Measurements from ENCODE around the gene CHPT1. TPM values are rescaled to one million over a fixed set of nuclear protein-coding genes. Genes with fewer than 3 reads are reported as not detected.
A peak's percentile ranks its signal among the peaks of the same experiment; 100 is the strongest.

CHPT1 gene
- total RNA-seq, 1 donor from 2014 or later, result 65.3 TPM

GRCh38 chr12:101764051-101764792 is 66.8 kb downstream of the CHPT1 start:
- Histone ChIP-seq H3K9me3 (no peaks in the 10 kb centered on the region), H3K27me3 (ENCODE audit: low read depth) (no peaks in the 10 kb centered on the region), H3K4me1 (peaks cover 9% of the 10 kb centered on the region), H3K36me3 (peaks cover 65% of the 10 kb centered on the region), H3K4me3 (no peak overlapping the region), H3K27ac (no peak overlapping the region)
- ATAC-seq (no peak), DNase-seq (no peak)
- intact Hi-C loops (cut with DNase I), result no loop called here
- no peak for TF ChIP-seq CTCF (IDR thresholded peaks at IDR 0.05)

DNA sequence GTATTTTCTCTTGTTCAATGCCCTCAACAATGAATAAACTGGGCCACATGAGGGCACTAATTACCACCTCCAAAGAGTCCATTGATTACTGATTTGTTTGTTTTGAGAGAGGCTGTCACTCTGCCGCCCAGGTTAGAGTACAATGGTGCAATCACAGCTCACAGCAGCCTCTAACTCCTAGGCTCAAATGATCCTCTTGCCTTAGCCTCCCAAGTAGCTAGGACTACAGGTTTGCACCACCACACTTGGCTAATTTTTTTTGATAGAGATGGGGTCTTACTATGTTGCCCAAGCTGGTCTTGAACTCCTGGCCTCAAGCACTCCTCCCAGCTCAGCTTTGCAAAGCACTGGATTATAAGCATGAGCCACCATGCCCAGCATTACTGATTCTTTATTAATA is 70.1 kb downstream of the CHPT1 start:
- TF ChIP-seq CTCF (IDR thresholded peaks at IDR 0.05), result no peak
- Histone ChIP-seq H3K27me3 (ENCODE audit: low read depth) (no peaks in the 10 kb centered on the region), H3K4me1 (no peaks in the 10 kb centered on the region), H3K27ac (no peak overlapping the region), H3K36me3 (peaks cover 70% of the 10 kb centered on the region), H3K9me3 (no peaks in the 10 kb centered on the region), H3K4me3 (no peak overlapping the region)
- no peak for DNase-seq
- intact Hi-C loops (cut with DNase I), result no loop called here
- no peak for ATAC-seq

DNA sequence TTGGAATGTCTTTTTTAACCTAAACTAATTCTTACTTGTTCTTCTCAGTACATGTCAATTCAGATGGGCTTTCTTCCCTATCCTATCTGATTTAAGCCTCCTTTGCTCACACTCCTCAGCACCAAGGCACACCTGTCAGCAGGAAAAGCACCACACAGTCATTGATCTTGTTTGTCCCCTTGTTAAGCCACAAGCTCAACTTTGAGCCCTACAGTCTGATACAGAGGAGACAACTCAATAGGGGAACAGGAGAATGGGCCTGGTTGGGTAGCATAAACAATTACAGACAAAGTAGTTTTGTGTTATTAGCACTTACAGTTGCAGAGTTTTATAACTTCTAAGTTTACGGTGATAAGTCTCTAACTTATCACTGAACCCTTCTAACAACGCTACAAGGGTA is 71.3 kb downstream of the CHPT1 start:
- no peak for ATAC-seq
- Histone ChIP-seq H3K4me1 (no peaks in the 10 kb centered on the region), H3K4me3 (no peak overlapping the region)

GRCh38 chr12:101769865-101770264 is 72.4 kb downstream of the CHPT1 start:
- Histone ChIP-seq H3K27ac (no peak overlapping the region), H3K4me3 (no peak overlapping the region), H3K4me1 (no peaks in the 10 kb centered on the region), H3K27me3 (ENCODE audit: low read depth) (no peaks in the 10 kb centered on the region), H3K36me3 (peaks cover 66% of the 10 kb centered on the region), H3K9me3 (no peaks in the 10 kb centered on the region)
- intact Hi-C loops (cut with DNase I), result no loop called here
- DNase-seq, result no peak
- ATAC-seq, result no peak
- TF ChIP-seq CTCF (IDR thresholded peaks at IDR 0.05), result no peak

More for the DNA sequence above, 71.3 kb downstream of the CHPT1 start:
- no peak for TF ChIP-seq CTCF (IDR thresholded peaks at IDR 0.05)
- Histone ChIP-seq H3K27ac (no peak overlapping the region), H3K36me3 (peaks cover 70% of the 10 kb centered on the region), H3K27me3 (ENCODE audit: low read depth) (no peaks in the 10 kb centered on the region), H3K9me3 (no peaks in the 10 kb centered on the region)
- no peak for DNase-seq
- intact Hi-C loops (cut with DNase I), result no loop called here

DNA sequence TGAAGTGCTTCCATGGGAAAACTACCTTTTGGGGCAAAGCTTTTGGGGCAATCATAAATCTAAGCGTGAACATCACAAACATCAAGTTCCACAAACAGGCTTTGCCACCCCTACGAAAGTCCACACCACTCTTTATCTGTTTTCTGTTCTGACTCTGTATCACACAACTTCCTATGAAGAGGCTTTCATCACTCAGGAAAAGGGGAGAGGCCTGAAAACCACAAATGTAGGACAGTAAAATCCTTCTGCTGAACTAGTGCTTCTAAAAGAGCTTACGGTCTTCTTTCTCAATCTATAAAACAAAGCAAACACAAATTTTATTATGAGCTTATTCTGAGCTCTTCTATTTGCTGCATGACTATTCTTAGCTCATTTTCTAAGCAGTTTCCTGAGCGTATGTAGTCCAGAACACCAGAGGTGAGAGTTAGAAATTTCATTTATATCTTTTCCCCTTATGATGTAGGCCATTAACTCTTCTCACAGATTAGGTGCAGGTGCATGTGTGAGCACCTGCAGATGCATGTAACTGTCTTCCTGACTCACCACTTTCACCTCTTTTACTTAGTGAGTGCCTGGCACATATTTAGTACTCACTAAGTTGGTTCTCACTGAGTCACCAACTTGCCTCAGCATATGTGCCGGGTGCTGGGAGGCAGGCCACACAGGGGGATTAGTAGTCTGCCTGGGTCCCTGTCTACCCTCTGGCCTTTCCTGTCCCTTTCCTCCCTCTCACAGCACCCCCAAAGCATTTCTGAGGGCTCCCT is 74.8 kb downstream of the CHPT1 start:
- no peak for TF ChIP-seq CTCF (IDR thresholded peaks at IDR 0.05)
- H3K27me3 ChIP-seq (ENCODE audit: low read depth), result no peaks in the 10 kb centered on the region
- ATAC-seq, result peak in 1 of 2 donors; percentile 11
- no peak overlapping the region for H3K27ac ChIP-seq
- no peak for DNase-seq
- intact Hi-C loops (cut with DNase I), result no loop called here
- H3K9me3 ChIP-seq, result no peaks in the 10 kb centered on the region
- H3K4me3 ChIP-seq, result no peak overlapping the region
- no peaks in the 10 kb centered on the region for H3K4me1 ChIP-seq
- H3K36me3 ChIP-seq, result peaks cover 59% of the 10 kb centered on the region

Measured in lower lobe of right lung (tissue), 2 donors.